ENCODE measurements around the gene PIP4P1. TPM values are rescaled to one million over a fixed set of nuclear protein-coding genes. Genes with fewer than 3 reads are reported as not detected.

PIP4P1 gene
- total and polyA plus RNA-seq, 2 of the 8 experiments (the other 6 are each of a cell fraction or from before 2014, with no cell fraction given) = 29.5 to 60.0 TPM

GRCh38 chr14:20418501-20418909, 42.7 kb downstream of the PIP4P1 start:
- Histone ChIP-seq H4K20me1 (replicated peaks in 1 of 2; ENCODE audit: control insufficient read depth in 1 of 2, insufficient read depth in 2 of 2, low read length in 2 of 2) (no peaks in the 10 kb centered on the region), H4K8ac (ENCODE audit: extremely low read depth, insufficient read depth, low read length) (no peak overlapping the region), H3K9ac (replicated peaks in 1 of 4; ENCODE audit: extremely low read depth in 1 of 4, low read depth in 3 of 4, low read length in 3 of 4) (no peak overlapping the region), H3K4ac (replicated peaks; ENCODE audit: insufficient read length, low read depth, low read length) (no peak overlapping the region), H3K23ac (ENCODE audit: insufficient read length) (no peak overlapping the region), H3K56ac (replicated peaks; ENCODE audit: insufficient read length, low read depth, low read length) (no peak overlapping the region), H3K27me3 (replicated peaks in 1 of 4; ENCODE audit: control insufficient read depth in 3 of 4, extremely low read depth in 1 of 4, insufficient read depth in 3 of 4, low read length in 3 of 4) (no peaks in the 10 kb centered on the region), H3K4me3 (ENCODE audit: extremely low read depth in 1 of 4, insufficient read depth in 2 of 4, low read depth in 3 of 4, low read length in 4 of 4) (no peak overlapping the region), H3K4me2 (ENCODE audit: insufficient read depth in 1 of 2, low read depth in 2 of 2, low read length in 2 of 2) (no peak overlapping the region), H3K27ac (ENCODE audit: low read depth, low read length) (no peak overlapping the region), H3K9me3 (ENCODE audit: insufficient read depth in 2 of 2, low read depth in 1 of 2, low read length in 1 of 2) (no peaks in the 10 kb centered on the region), H3K18ac (ENCODE audit: extremely low read depth, low read length) (no peak overlapping the region), H3K4me1 (replicated peaks in 1 of 4; ENCODE audit: control insufficient read depth in 3 of 4, insufficient read depth in 4 of 4, low read length in 3 of 4) (peaks cover 0 to 10% (median 4%) of the 10 kb centered on the region in 4 experiments; a peak in 4 of 7 replicates), H2BK20ac (ENCODE audit: low read length) (no peak overlapping the region), H2BK5ac (ENCODE audit: low read depth, low read length) (no peak overlapping the region), H2AK5ac (ENCODE audit: low read depth, low read length) (no peak overlapping the region), H3K23me2 (ENCODE audit: low read depth, low read length) (peaks cover 4% of the 10 kb centered on the region), H2BK15ac (ENCODE audit: low read length) (no peak overlapping the region), H3K79me2 (ENCODE audit: control insufficient read depth in 1 of 2, insufficient read depth in 2 of 2, low read length in 2 of 2) (no peaks in the 10 kb centered on the region), H4K91ac (replicated peaks; ENCODE audit: insufficient read length, low read length) (no peak overlapping the region), H2BK120ac (replicated peaks; ENCODE audit: low read depth, low read length) (no peak overlapping the region), H3K14ac (ENCODE audit: insufficient read length) (no peak overlapping the region), H3K79me1 (ENCODE audit: low read depth, low read length) (no peaks in the 10 kb centered on the region), H4K5ac (ENCODE audit: insufficient read length, low read depth, low read length) (no peak overlapping the region), H3K36me3 (ENCODE audit: control insufficient read depth in 2 of 4, insufficient read depth in 4 of 4, low read length in 3 of 4) (no peaks in the 10 kb centered on the region), H2BK12ac (ENCODE audit: low read depth, low read length) (no peak overlapping the region), H2AFZ (ENCODE audit: low read length) (no peak overlapping the region)
- ChIA-PET CTCF (ENCODE audit: partially characterized antibody) (interaction anchor here (1.0 to 1.3 kb wide), 2 partner anchors 36 to 71 kb away, joined by 3 read pairs; partner anchors contain the start of gene OSGEP), POLR2A (ENCODE audit: partially characterized antibody) (interaction anchor here (2.1 to 2.6 kb wide), 2 partner anchors 37 to 51 kb away, joined by 6 to 12 read pairs; partner anchors contain the start of genes APEX1, OSGEP and PNP)
- WGBS, 2 experiments (ENCODE audit: extremely low coverage in 1 of 2, insufficient coverage in 1 of 2, insufficient read length in 1 of 2, insufficient replicate concordance in 2 of 2, low coverage in 1 of 2, low lambda C conversion rate in 2 of 2, missing lambda C conversion rate in 1 of 2) = 92% methylated on average over 2 of the region's 2 CpGs; no CpG with 5 or more reads in 1 of the 2 experiments
- FAIRE-seq (no peak), DNase-seq (ENCODE audit: low read depth in 1 of 2, low spot score in 2 of 2) (no peak)
- TF ChIP-seq CBX8 (IDR thresholded peaks at IDR 0.05; ENCODE audit: borderline replicate concordance, low read depth, low read length) (no peak), PHF8 (conservative IDR thresholded peaks at IDR 0.05; ENCODE audit: low read depth, low read length) (no peak), KDM4A (IDR thresholded peaks at IDR 0.05; ENCODE audit: low read depth, low read length, severe bottlenecking) (no peak), JUND (IDR thresholded peaks at IDR 0.05; ENCODE audit: low read length) (no peak), SP4 (IDR thresholded peaks at IDR 0.05; ENCODE audit: low read length) (no peak), HDAC6 (IDR thresholded peaks at IDR 0.05; ENCODE audit: low read depth, low read length) (no peak), BRCA1 (IDR thresholded peaks at IDR 0.05; ENCODE audit: low read depth, low read length) (no peak), HDAC2 (IDR thresholded peaks at IDR 0.05; ENCODE audit: borderline replicate concordance in 1 of 2, low read depth in 2 of 2, low read length in 2 of 2) (no peak), SIRT6 (IDR thresholded peaks at IDR 0.05; ENCODE audit: low read length) (no peak), YY1 (IDR thresholded peaks at IDR 0.05; ENCODE audit: low read depth, low read length) (no peak), E2F6 (IDR thresholded peaks at IDR 0.05) (no peak)
